ENCODE results near the gene SAV1.
A peak's percentile ranks its signal among the peaks of the same experiment; 100 is the strongest.
"Not testable (repeated sequence)": the region's sequence is repeated elsewhere in the genome, so short reads cannot be mapped to it uniquely, and the experiment has no call there.

The SAV1 gene

DNA sequence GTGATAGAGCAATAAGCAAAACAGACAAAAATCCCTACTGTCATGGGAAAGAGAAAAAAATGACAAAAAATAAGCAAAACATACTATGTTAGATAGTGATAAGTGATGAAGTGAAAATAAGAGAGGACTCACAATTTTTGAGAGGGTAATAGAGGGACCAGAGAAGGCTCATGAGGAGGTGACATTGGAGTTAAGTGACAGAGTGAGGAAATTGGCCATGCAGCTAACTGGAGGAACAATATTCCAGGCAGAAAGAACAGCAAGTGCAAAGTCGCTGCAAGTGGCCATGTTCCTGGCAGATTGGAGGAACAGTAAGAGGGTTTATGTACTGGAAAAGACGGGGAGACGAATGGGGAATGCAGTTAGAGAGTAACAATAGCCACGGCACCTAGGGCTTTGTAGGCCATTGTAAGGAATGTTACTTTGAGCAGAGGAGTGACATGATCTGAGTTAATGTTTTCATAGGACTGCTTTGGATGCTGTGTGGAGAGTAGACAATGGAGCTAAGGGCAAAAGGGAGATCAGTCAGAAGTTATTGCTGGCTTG is 1.4 kb upstream of the SAV1 start:
- H3K27me3 ChIP-seq (replicated peaks; ENCODE audit: control insufficient read depth, insufficient read depth, low read length) = no peaks in the 10 kb centered on the region
- H3K4me3 ChIP-seq (replicated peaks; ENCODE audit: low read depth, low read length) = no peak overlapping the region
- TF ChIP-seq, protein P1, sequence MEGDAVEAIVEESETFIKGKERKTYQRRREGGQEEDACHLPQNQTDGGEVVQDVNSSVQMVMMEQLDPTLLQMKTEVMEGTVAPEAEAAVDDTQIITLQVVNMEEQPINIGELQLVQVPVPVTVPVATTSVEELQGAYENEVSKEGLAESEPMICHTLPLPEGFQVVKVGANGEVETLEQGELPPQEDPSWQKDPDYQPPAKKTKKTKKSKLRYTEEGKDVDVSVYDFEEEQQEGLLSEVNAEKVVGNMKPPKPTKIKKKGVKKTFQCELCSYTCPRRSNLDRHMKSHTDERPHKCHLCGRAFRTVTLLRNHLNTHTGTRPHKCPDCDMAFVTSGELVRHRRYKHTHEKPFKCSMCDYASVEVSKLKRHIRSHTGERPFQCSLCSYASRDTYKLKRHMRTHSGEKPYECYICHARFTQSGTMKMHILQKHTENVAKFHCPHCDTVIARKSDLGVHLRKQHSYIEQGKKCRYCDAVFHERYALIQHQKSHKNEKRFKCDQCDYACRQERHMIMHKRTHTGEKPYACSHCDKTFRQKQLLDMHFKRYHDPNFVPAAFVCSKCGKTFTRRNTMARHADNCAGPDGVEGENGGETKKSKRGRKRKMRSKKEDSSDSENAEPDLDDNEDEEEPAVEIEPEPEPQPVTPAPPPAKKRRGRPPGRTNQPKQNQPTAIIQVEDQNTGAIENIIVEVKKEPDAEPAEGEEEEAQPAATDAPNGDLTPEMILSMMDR (IDR thresholded peaks at IDR 0.05; ENCODE audit: insufficient read depth, low read length, poor library complexity, severe bottlenecking) = no peak
- H3K36me3 ChIP-seq (ENCODE audit: control insufficient read depth, insufficient read depth, low read length) = no peaks in the 10 kb centered on the region
- DNase-seq (ENCODE audit: extremely low read depth, insufficient read length) = no peak

DNA sequence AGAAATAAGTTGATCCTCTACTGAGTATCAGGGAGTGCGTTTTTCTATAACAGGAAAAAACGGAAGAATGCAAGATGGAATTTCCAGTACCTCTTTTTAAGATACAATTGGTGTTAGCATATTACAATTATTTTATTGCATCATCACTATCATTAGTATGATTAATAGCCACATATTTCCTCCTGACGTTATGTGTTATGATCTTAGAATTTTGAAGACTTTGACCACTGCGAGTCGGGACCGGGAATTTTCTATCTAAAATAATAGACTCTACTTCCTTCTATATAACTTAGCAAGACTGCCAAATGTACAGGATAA is 679 bp upstream of the SAV1 start:
- TF ChIP-seq, protein P1 (IDR thresholded peaks at IDR 0.05; ENCODE audit: insufficient read depth, low read length, poor library complexity, severe bottlenecking) = no peak
- H3K27me3 ChIP-seq (replicated peaks; ENCODE audit: control insufficient read depth, insufficient read depth, low read length) = no peaks in the 10 kb centered on the region
- peak overlapping the region; percentile 83 for H3K4me3 ChIP-seq (replicated peaks; ENCODE audit: low read depth, low read length)
- no peak for DNase-seq (ENCODE audit: extremely low read depth, insufficient read length)
- no peaks in the 10 kb centered on the region for H3K36me3 ChIP-seq (ENCODE audit: control insufficient read depth, insufficient read depth, low read length)

DNA sequence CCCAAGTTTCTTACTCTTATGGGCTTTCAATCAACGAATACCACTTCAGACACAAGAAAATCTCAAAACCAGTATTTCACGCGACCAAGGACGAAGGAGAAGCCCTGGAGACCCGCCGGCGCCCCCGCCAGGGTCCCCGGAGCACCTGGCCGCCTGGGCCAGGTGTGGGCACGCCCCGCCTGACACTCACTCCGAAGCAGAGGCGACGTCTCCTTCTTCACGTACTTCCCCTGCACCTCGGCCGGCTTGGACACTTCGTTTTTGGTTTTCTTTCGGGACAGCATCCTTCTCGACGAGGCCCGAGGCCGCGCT is 466 bp downstream of the SAV1 start:
- DNase-seq (ENCODE audit: extremely low read depth, insufficient read length) = peak; percentile 64
- H3K27me3 ChIP-seq (replicated peaks; ENCODE audit: control insufficient read depth, insufficient read depth, low read length) = no peaks in the 10 kb centered on the region
- TF ChIP-seq, protein P1 (IDR thresholded peaks at IDR 0.05; ENCODE audit: insufficient read depth, low read length, poor library complexity, severe bottlenecking) = peak; percentile 33
- H3K36me3 ChIP-seq (ENCODE audit: control insufficient read depth, insufficient read depth, low read length) = no peaks in the 10 kb centered on the region
- peak overlapping the region; percentile 83 for H3K4me3 ChIP-seq (replicated peaks; ENCODE audit: low read depth, low read length)

DNA sequence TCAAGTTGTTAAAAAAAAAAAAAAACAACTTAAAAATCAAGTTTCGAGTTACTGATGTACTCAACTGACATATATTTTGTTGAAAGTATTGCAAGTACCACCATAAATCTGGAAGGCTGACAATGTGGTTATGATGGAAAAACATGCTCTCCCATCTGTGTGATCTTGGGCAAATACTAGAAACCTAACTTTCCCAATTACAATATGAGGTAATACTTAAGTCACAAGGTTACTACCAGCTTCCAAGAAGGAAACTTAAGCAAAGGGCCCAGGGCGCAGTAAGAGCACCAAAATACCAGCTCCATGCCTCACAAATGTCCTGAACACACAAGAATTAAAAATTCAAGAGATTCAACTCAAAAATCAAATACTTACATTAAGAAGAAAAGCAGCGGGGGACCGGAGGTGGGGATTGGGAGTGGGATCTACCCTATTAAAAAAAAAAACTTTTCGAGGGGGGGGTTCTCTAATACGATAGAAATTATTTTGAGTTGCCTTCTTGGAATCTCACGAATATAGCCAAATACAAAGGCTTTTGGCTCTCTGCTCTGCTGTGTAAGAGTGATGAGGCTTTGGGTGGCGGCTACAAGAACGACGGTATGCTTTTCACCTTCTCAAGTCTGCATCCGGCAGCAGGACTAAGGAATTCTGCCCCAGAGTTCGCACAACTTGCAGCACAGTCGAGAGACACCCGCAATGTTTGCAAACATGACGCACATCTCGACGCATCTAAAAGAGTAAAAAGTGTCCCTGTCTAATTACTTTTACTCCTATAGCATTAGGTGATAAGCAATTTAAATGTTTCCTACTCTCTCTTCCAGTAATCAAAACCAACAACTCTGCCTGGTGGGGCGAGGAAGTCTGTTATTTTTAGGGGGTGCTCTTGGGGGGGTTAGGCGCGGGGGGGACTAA is 1.1 kb downstream of the SAV1 start:
- no peaks in the 10 kb centered on the region for H3K36me3 ChIP-seq (ENCODE audit: control insufficient read depth, insufficient read depth, low read length)
- H3K4me3 ChIP-seq (replicated peaks; ENCODE audit: low read depth, low read length) = peak overlapping the region; percentile 83
- H3K27me3 ChIP-seq (replicated peaks; ENCODE audit: control insufficient read depth, insufficient read depth, low read length) = no peaks in the 10 kb centered on the region
- DNase-seq (ENCODE audit: extremely low read depth, insufficient read length) = no peak
- TF ChIP-seq, protein P1 (IDR thresholded peaks at IDR 0.05; ENCODE audit: insufficient read depth, low read length, poor library complexity, severe bottlenecking) = no peak

DNA sequence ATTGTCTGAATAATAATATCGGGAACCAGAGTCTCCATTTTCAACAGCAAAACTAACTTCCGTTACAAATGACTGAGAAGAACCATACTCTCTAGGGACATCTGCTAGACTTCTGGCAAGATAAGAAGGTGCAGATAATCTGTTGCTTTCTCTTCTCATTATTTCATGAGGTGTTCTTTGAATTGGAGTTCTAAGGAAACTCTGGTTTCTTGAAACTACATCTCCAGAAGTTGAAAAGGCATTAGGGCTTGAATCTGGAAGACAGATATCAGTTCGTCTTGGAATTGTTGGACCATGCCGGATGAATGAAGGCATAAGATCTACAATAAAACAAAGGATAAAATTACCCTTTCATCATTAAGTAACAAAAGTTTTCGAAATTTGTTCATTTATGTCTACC is 2.8 kb downstream of the SAV1 start:
- H3K36me3 ChIP-seq (ENCODE audit: control insufficient read depth, insufficient read depth, low read length); H3K27me3 ChIP-seq (replicated peaks; ENCODE audit: control insufficient read depth, insufficient read depth, low read length); DNase-seq (ENCODE audit: extremely low read depth, insufficient read length): not testable (repeated sequence)
- H3K4me3 ChIP-seq (replicated peaks; ENCODE audit: low read depth, low read length) = peak overlapping the region; percentile 83

DNA sequence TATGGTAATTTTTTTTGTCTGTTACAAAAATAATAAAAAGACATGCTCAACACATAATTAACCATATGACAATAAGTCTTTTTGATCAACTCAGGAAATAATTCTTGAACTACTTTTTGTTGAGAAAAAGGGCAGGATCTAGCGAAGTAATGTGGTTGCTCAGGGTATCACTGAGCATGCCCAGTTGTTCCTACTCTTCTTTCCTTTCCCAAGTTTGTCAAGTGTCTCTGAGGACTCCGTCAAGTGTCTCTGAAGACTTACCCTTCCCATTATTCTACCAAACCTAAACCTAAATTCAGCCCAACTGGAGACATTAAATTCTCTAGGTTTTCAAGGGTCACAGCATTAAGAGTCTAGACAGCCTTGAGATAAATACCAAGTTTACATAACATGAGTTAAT is 3.5 kb downstream of the SAV1 start:
- not testable (repeated sequence) for H3K27me3 ChIP-seq (replicated peaks; ENCODE audit: control insufficient read depth, insufficient read depth, low read length); H3K36me3 ChIP-seq (ENCODE audit: control insufficient read depth, insufficient read depth, low read length); H3K4me3 ChIP-seq (replicated peaks; ENCODE audit: low read depth, low read length); DNase-seq (ENCODE audit: extremely low read depth, insufficient read length)

Measured in GM06990 (cell line).